AG20443 (cell line): ENCODE measurements around the gene OR6M1.

Source experiments
- DNase-seq: peaks from one replicate; pipeline ENCODE4 v3.0.0; 2012; ENCODE audit warnings: low spot score, mixed read lengths

The OR6M1 gene

GRCh38 chr11:123775715-123776549, 30.2 kb downstream of the OR6M1 start:
- DNase-seq, result no peak

DNA sequence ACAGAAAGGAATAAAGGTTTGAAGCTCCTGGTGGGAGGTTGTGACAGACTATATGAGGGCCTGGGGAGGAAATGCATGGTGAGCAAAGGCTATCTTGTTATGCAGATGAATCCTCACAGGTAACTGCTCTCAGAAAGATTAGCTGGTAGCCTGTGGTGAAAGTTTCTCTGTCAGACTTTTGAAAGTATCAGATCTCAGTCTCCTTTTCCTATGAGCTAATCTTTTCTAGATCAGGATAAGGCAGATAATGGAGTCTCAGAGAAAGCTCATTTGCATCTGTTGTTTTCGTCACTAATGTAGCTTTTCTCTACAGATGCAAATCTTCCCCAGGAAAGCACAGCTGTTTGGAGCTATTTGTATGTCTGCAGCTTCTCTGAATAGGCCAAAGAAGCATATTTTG, 30.9 kb downstream of the OR6M1 start:
- no peak for DNase-seq

GRCh38 chr11:123773959-123774358, 32.2 kb downstream of the OR6M1 start:
- no peak for DNase-seq

GRCh38 chr11:123773026-123773425, 33.1 kb downstream of the OR6M1 start:
- DNase-seq, result no peak

DNA sequence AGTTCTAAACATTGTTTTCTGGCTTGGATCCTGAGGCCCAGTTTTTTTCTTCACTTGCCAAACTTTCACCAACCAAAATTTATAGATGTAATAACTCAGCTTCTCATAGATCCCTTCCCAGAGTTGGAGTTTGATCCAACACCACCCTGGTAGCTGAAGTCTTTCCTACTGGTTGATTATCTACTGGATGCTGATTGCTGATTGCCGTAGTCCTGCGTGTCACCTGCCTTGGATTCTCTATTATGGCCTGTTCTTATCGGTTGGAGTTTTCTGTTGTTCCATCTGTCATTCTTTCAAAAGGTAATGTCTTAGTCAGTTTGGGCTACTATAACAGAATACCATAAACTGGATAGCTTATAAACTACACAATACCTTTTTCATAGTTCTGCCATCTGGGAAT, 34.5 kb downstream of the OR6M1 start:
- no peak for DNase-seq

DNA sequence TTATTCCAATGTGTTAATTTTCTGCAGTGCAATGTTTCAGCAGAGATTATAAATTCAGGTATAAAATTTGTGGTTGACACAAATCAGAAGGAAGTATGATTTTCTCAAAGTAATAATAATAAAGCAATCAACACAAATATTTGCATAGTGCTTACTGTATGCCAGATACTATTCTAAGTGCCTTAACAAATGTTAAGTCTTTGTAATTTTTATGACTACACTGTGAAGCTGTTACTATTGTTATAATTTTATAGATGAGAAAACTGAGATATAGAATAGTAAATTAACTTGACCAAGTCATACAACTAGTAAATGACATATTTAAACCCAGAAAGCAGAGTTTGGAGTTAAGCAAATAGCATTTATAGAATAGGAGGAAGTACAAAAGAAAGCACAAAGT, 35.4 kb downstream of the OR6M1 start:
- DNase-seq, result no peak

DNA sequence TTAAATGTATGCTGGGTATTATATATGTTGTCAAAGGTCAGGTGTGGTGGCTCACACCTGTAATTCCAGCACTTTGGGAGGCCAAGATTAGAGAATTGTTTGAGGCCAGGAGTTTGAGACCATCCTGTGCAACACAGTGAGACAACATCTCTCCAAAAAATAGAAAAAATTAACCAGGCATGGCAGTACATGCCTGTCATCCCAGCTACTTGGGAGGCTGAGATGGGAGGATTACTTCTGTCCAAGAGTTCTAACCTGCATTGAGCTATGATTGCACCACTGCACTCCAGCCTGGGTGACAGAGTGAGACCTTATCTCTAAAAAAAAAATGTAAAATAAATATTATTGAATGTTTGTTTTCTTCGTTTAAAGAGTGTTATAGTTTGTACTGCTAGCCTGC, 40.5 kb downstream of the OR6M1 start:
- no peak for DNase-seq

DNA sequence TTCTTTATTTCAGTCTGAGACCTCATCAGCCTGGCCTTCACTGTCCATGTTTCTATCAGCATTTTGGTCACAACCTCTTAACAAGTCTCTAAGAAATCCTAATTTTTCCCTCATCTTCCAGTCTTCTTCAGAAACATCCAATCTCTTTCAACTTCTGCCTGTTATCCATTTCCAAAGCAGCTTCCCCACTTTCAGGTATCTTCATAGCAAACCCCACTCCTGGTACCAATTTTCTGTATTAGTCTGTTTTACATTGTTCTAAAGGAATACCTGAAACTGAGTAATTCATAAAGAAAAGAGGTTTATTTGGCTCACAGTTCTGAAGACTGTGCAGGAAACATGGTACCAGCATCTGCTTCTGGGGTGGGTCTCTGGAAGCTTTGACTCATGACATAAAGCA, 43.7 kb downstream of the OR6M1 start:
- DNase-seq, result no peak

DNA sequence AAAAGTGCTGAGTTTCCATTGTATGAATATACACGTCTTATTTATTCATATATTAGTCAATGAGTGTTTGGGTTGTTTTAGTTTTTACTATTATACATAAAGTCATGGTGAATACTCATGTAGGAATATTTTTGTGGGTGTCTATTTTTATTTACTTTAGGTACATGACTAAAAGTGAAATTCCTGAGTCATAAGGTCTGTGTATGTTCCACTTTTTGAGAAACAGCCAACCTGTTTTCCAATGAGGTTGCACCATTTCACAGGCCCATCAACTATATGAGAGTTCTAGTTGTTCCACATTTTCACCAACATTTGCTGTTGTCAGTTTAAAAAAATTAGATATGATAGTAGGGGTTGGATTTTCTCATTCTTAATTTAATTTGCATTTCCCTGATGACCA, 45.3 kb downstream of the OR6M1 start:
- no peak for DNase-seq

GRCh38 chr11:123757976-123758375, 48.2 kb downstream of the OR6M1 start:
- no peak for DNase-seq

DNA sequence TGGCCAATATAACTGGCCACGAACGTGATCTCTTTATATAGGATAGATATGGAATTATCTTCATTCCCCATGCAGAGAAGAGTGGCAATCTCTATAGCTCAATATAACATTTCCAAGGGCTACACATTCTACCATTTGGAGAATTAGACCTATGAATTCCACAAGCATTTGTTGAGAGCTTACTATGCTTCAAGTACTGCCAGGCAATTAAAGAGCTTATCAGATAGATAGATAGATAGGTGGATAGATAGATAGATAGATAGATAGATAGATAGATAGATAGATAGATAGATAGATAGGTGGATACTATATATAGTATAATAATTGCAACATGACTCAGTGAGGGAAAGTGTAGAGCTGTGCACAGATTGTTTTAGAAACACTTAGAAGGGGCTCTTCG, 50.3 kb downstream of the OR6M1 start:
- DNase-seq, result no peak
